DOHH2 (cell line): ENCODE results near the gene ITGB5.

ENCODE experiments used
- CTCF ChIP-seq: fragments of 200-600 bp; sonication (generic); IDR thresholded peaks from one replicate; pipeline ENCODE4 v1.5.1; 2014; ENCODE audit warnings: antibody characterized with exemption, mild to moderate bottlenecking, low read depth, low read length; ENCODE audit not compliant: poor library complexity, severe bottlenecking
- EZH2phosphoT487 ChIP-seq: fragments of 200-600 bp; sonication (generic); IDR thresholded peaks from 2 replicates; pipeline ENCODE4 v1.6.1; 2017; ENCODE audit warnings: borderline replicate concordance, mild to moderate bottlenecking, antibody characterized with exemption, low read length, moderate library complexity, mixed read lengths

GRCh38 chr3:124848300-124848699 lies 38.9 kb downstream of the ITGB5 start:
- TF ChIP-seq CTCF (no peak), EZH2phosphoT487 (no peak)
